KMS-11 (cell line): ENCODE data around the gene IFNA17.

Experiments used
- H2AFZ ChIP-seq: fragments of 200-600 bp; sonication (generic); 2 replicates; pipeline ENCODE4 v1.6.1; 2016; ENCODE audit warnings: antibody characterized with exemption, mixed run types, low read depth
- H3K27ac ChIP-seq: fragments of 200-600 bp; sonication (generic); 2 replicates; pipeline ENCODE4 v1.6.1; 2016; ENCODE audit warnings: mild to moderate bottlenecking, mixed run types
- H3K27me3 ChIP-seq: fragments of 200-600 bp; sonication (generic); 2 replicates; pipeline ENCODE4 v1.6.1; 2017; ENCODE audit warnings: mild to moderate bottlenecking, low read depth, mixed run types, moderate library complexity; ENCODE audit not compliant: insufficient read depth
- H3K36me3 ChIP-seq: fragments of 200-600 bp; sonication (generic); 2 replicates; pipeline ENCODE4 v1.6.1; 2017; ENCODE audit warnings: mild to moderate bottlenecking, mixed run types; ENCODE audit not compliant: insufficient read depth
- H3K4me1 ChIP-seq: fragments of 200-600 bp; sonication (generic); 2 replicates; pipeline ENCODE4 v1.6.1; 2016; ENCODE audit warnings: mild to moderate bottlenecking, low read depth, mixed run types; ENCODE audit not compliant: poor library complexity, severe bottlenecking
- H3K4me2 ChIP-seq: fragments of 200-600 bp; sonication (generic); 2 replicates; pipeline ENCODE4 v1.7.0; 2016; ENCODE audit warnings: mild to moderate bottlenecking, mixed run types
- H3K4me3 ChIP-seq: fragments of 200-600 bp; sonication (generic); IDR thresholded peaks from 2 replicates; pipeline ENCODE4 v1.6.1; 2017; ENCODE audit warnings: low read depth, low read length, mixed read lengths; ENCODE audit not compliant: insufficient read depth
- H3K79me2 ChIP-seq: fragments of 200-600 bp; sonication (generic); 2 replicates; pipeline ENCODE4 v1.6.1; 2016; ENCODE audit warnings: low read depth, mixed run types; ENCODE audit not compliant: insufficient read depth
- H3K9ac ChIP-seq: fragments of 200-600 bp; sonication (generic); 2 replicates; pipeline ENCODE4 v1.6.1; 2016; ENCODE audit warnings: mild to moderate bottlenecking, mixed run types
- H4K20me1 ChIP-seq: fragments of 200-600 bp; sonication (generic); 2 replicates; pipeline ENCODE4 v1.6.1; 2016; ENCODE audit warnings: mild to moderate bottlenecking, mixed run types; ENCODE audit not compliant: insufficient read depth
- TF ChIP-seq, protein P1 (sequence below): fragments of 200-600 bp; sonication (generic); conservative IDR thresholded peaks from 2 replicates; pipeline ENCODE4 v1.6.1; 2017; ENCODE audit warnings: low read depth, mild to moderate bottlenecking, antibody characterized with exemption, low read length, moderate library complexity, mixed read lengths

IFNA17 gene

DNA sequence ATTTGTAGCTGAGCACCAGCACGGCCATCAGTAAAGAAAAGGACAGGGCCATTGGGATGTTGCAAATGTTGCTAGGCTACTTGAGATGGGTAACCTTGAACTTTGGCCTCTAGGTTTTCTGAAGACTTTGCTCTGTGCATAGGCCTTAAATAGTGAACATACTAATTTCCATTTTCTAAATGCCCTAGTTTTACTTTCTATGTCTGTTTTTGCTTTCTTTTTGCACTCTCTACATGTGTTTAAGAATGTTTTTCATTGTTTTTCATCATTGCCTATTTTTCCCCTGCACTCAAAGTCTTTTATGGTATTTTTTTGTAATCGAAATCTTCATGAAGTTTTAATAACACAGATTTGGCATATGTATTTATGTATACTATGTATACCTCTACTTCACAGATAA lies at the start of gene IFNA17:
TSS of gene IFNA17 (minus strand) at position 101 of the 400 bp plus-strand sequence. CDS start at position 52, 49 bp downstream.
- no peaks in the 10 kb centered on the region for H3K27me3 ChIP-seq
- no peaks in the 10 kb centered on the region for H3K36me3 ChIP-seq
- H3K27ac ChIP-seq, result no peak within 1 kb of the TSS
- H3K79me2 ChIP-seq, result no peaks in the 10 kb centered on the region
- H3K4me3 ChIP-seq, result no peak within 1 kb of the TSS
- no peak within 1 kb of the TSS for H3K4me2 ChIP-seq
- H3K4me1 ChIP-seq, result no peaks in the 10 kb centered on the region
- TF ChIP-seq, protein P1, sequence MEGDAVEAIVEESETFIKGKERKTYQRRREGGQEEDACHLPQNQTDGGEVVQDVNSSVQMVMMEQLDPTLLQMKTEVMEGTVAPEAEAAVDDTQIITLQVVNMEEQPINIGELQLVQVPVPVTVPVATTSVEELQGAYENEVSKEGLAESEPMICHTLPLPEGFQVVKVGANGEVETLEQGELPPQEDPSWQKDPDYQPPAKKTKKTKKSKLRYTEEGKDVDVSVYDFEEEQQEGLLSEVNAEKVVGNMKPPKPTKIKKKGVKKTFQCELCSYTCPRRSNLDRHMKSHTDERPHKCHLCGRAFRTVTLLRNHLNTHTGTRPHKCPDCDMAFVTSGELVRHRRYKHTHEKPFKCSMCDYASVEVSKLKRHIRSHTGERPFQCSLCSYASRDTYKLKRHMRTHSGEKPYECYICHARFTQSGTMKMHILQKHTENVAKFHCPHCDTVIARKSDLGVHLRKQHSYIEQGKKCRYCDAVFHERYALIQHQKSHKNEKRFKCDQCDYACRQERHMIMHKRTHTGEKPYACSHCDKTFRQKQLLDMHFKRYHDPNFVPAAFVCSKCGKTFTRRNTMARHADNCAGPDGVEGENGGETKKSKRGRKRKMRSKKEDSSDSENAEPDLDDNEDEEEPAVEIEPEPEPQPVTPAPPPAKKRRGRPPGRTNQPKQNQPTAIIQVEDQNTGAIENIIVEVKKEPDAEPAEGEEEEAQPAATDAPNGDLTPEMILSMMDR, result no peak
- H2AFZ ChIP-seq, result no peak within 1 kb of the TSS
- no peak within 1 kb of the TSS for H3K9ac ChIP-seq
- H4K20me1 ChIP-seq, result no peaks in the 10 kb centered on the region

DNA sequence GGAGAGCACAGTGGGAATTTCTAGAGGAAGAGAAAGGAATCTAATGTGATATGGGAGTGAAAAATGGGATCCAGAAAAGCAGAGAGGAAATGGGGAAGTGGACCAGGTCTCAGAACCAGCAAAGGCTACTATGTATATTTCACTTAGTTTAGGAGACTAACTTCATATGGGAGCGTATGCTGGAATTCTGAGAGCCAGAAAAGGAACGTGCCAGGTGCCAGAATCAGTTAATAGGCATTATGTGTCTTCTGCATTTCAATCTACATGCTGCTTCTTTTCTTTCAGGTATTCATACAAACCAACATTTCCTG lies 40.3 kb upstream of the IFNA17 start:
- Histone ChIP-seq H3K4me2 (no peak overlapping the region), H2AFZ (no peak overlapping the region), H3K27ac (no peak overlapping the region), H3K4me3 (no peak overlapping the region), H4K20me1 (no peaks in the 10 kb centered on the region), H3K79me2 (no peaks in the 10 kb centered on the region), H3K36me3 (no peaks in the 10 kb centered on the region), H3K27me3 (no peaks in the 10 kb centered on the region), H3K4me1 (no peaks in the 10 kb centered on the region), H3K9ac (no peak overlapping the region)
- TF ChIP-seq, protein P1, result no peak

DNA sequence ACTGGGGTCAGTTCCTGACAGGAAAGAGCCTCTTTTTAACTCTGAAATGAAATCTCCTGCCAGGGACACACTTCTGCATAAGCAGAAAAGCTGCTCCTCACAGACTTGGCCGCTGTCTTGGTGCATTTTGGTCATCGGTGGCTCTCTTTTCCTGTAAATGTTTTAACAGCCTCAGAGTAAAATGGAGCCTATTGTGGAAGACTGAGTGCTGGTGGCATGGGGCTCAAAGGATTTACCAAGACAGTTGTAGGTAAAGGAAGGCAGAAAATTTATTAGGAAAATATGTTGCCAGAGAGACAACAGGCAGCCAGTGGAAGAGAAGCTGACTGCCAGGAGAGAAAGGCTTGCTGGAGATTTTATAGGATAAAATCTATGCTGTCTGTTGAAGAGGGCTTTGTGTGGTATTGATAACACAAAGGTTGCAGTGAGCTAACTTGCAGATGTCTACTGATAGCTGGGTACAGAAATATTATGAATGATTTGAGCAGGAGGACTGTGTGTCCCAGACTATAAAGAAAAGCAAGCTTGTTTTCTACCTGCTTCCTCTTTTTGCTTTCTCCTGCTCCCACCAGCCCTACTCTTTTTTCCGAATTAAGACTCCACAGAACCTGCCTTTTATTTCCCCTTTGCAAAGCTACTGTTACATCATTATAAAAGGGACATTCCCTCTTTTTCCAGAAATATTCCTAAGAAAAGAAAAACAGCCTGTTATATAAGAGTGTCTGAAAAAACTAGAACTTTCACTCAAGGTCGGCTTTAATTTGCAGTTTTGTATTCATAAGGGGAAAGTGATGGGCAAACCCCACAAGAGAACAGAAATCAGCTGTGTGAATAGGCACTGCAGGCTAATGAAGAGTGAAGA lies 39.7 kb upstream of the IFNA17 start:
- no peaks in the 10 kb centered on the region for H3K4me1 ChIP-seq
- H3K79me2 ChIP-seq, result no peaks in the 10 kb centered on the region
- H3K27ac ChIP-seq, result no peak overlapping the region
- no peak overlapping the region for H3K4me2 ChIP-seq
- no peak overlapping the region for H3K9ac ChIP-seq
- TF ChIP-seq, protein P1, result no peak
- no peaks in the 10 kb centered on the region for H4K20me1 ChIP-seq
- no peaks in the 10 kb centered on the region for H3K36me3 ChIP-seq
- no peak overlapping the region for H2AFZ ChIP-seq
- H3K27me3 ChIP-seq, result no peaks in the 10 kb centered on the region
- no peak overlapping the region for H3K4me3 ChIP-seq

DNA sequence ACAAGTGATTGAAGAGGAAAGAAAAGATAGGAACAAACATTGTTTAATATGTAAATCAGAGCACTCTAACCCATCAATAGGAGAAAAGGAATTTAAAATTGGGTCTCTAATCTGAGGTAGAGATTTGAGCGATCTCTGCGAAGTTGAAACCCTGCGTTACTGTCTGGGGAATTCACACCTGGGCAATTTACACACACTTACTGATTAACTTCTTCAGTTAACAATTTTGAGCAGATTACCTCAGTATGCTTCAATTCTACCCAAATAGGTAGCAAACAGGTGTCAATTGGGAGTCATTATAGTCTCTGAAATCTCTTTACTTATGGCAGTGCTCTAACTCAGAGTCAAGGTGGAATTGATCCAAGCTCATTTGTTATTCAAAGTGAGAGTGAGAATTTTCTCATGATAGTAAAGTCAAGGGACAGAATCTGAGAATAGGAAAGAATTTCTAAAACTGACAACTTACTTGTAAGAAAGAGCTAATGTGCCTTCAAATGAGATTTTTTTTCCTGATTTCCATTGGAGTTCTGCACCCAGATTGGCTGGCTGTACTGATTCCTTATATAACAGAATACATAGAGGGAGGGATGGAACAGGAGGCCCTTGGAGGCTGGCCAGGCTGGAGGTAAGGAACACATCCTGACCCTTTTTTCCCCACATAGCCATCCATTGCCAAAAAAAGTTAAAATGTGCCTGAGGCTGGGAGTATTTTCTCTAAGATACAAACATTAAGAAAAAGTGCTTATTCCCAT lies 38.9 kb upstream of the IFNA17 start:
- H3K9ac ChIP-seq, result no peak overlapping the region
- H3K4me1 ChIP-seq, result no peaks in the 10 kb centered on the region
- no peak overlapping the region for H3K27ac ChIP-seq
- TF ChIP-seq, protein P1, result no peak
- no peak overlapping the region for H3K4me2 ChIP-seq
- no peaks in the 10 kb centered on the region for H3K36me3 ChIP-seq
- H4K20me1 ChIP-seq, result no peaks in the 10 kb centered on the region
- no peaks in the 10 kb centered on the region for H3K79me2 ChIP-seq
- no peaks in the 10 kb centered on the region for H3K27me3 ChIP-seq
- no peak overlapping the region for H2AFZ ChIP-seq
- H3K4me3 ChIP-seq, result no peak overlapping the region
